Measurements from ENCODE around the gene ZSWIM8.

DNA sequence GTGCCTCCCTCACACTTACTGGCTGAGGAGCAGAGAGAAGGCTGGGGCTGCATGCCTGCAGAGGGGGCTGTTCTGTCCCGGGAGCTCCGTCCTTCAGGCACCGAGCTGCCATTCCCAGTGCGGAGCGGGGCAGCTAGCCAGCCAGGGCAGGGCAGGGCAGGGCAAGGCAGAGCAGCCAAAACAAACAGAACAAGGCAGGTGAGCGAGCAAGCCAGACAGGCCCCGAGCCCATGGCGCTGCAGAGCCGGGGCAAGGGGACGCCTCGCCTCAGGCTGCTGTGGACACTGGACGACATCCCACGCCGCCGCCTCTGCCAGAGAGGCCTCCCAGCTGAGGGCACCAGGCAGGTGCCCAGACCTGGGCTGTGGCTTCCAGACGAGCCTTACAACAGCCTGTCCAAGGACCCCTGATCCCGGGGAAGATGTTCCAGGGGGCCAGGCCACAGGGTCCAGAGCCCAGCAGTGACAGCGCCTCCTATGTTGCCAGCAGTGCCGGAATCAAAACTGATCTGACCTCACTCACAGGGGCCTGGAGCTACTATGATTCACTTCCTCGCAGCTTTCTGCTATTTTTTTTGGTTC is 34.2 kb downstream of the ZSWIM8 start:
- TF ChIP-seq, protein P1, sequence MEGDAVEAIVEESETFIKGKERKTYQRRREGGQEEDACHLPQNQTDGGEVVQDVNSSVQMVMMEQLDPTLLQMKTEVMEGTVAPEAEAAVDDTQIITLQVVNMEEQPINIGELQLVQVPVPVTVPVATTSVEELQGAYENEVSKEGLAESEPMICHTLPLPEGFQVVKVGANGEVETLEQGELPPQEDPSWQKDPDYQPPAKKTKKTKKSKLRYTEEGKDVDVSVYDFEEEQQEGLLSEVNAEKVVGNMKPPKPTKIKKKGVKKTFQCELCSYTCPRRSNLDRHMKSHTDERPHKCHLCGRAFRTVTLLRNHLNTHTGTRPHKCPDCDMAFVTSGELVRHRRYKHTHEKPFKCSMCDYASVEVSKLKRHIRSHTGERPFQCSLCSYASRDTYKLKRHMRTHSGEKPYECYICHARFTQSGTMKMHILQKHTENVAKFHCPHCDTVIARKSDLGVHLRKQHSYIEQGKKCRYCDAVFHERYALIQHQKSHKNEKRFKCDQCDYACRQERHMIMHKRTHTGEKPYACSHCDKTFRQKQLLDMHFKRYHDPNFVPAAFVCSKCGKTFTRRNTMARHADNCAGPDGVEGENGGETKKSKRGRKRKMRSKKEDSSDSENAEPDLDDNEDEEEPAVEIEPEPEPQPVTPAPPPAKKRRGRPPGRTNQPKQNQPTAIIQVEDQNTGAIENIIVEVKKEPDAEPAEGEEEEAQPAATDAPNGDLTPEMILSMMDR (IDR thresholded peaks at IDR 0.05), result no peak
- peak; percentile 15 to 24 for TF ChIP-seq POLR2AphosphoS5 (IDR thresholded peaks at IDR 0.05)

Measured in esophagus muscularis mucosa (tissue), 3 donors.